ENCODE data around the gene TMTC1. TPM values are rescaled to one million over a fixed set of nuclear protein-coding genes. Genes with fewer than 3 reads are reported as not detected.
"Not testable (repeated sequence)": the region's sequence is repeated elsewhere in the genome, so short reads cannot be mapped to it uniquely, and the experiment has no call there.

TMTC1 gene
- total RNA-seq, 6 experiments from 2014 or later = not detected

DNA sequence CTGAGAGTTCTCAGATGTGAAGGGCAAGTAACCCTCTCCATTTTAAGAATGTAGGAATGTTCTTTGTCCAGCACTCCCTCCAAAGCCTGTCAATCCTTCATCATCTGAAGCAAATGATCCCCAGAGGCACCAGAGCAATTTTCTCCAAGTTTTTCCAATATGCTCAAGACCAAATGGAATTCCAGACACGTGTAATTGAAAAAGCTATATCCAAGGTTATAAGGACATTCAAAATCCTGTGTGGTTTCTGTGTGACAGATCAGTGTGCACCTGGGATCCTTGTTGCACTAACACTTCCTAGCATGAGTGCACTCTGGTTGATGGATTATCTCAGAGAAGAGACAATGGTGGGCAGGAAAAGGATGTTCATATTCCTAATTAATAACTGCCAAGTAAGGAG is 220.7 kb downstream of the TMTC1 start:
- Mint-ChIP-seq H3K27ac (no peak overlapping the region), H3K36me3 (ENCODE audit: low read depth) (no peaks in the 10 kb centered on the region), H3K27me3 (ENCODE audit: insufficient read depth) (peaks cover 2% of the 10 kb centered on the region; the same call in 1 of the 2 replicates), H3K4me1 (ENCODE audit: low read depth) (no peaks in the 10 kb centered on the region), H3K9me3 (peaks cover 23% of the 10 kb centered on the region), H3K4me3 (no peak overlapping the region)
- DNase-seq = no peak
- TF ChIP-seq, protein P1, sequence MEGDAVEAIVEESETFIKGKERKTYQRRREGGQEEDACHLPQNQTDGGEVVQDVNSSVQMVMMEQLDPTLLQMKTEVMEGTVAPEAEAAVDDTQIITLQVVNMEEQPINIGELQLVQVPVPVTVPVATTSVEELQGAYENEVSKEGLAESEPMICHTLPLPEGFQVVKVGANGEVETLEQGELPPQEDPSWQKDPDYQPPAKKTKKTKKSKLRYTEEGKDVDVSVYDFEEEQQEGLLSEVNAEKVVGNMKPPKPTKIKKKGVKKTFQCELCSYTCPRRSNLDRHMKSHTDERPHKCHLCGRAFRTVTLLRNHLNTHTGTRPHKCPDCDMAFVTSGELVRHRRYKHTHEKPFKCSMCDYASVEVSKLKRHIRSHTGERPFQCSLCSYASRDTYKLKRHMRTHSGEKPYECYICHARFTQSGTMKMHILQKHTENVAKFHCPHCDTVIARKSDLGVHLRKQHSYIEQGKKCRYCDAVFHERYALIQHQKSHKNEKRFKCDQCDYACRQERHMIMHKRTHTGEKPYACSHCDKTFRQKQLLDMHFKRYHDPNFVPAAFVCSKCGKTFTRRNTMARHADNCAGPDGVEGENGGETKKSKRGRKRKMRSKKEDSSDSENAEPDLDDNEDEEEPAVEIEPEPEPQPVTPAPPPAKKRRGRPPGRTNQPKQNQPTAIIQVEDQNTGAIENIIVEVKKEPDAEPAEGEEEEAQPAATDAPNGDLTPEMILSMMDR (IDR thresholded peaks at IDR 0.05) = no peak

DNA sequence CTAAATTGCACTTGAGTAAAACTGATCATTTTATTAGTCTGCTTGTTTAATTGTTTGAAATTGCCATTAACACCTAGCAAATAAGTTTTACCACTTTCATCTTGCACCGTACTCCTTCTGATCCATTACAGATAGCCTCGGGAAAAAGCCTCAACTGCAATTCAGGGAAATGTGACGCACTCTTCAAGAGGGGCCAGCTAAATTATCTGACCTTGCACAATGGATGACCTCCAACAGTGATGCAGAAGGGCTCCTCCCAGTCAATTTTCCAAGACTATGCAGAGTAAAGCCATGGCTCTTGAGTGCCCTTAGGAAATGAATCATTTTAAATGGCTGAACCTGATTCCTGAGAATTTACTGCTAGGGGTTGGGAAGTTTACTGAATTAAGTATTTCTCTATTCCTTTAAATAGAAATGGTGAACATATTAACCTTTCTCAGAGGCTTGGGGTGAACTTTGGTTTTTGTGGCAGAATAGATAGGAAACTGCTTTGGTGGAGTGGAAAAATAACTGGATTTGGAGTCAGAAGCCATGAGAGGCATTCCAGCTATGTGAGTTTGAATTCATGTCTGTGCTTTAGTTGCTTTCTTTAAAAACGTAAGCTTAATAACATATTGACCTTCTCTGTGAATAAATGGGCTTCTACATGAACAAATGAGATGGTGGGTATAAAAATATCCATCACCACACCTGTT is 221.5 kb downstream of the TMTC1 start:
- TF ChIP-seq, protein P1 (IDR thresholded peaks at IDR 0.05) = no peak
- no peaks in the 10 kb centered on the region for H3K4me1 Mint-ChIP-seq (ENCODE audit: low read depth)
- H3K36me3 Mint-ChIP-seq (ENCODE audit: low read depth) = no peaks in the 10 kb centered on the region
- no peak overlapping the region for H3K27ac Mint-ChIP-seq
- H3K27me3 Mint-ChIP-seq (ENCODE audit: insufficient read depth) = peaks cover 2% of the 10 kb centered on the region; the same call in 1 of the 2 replicates
- DNase-seq = no peak
- no peak overlapping the region for H3K4me3 Mint-ChIP-seq
- peaks cover 27% of the 10 kb centered on the region for H3K9me3 Mint-ChIP-seq

DNA sequence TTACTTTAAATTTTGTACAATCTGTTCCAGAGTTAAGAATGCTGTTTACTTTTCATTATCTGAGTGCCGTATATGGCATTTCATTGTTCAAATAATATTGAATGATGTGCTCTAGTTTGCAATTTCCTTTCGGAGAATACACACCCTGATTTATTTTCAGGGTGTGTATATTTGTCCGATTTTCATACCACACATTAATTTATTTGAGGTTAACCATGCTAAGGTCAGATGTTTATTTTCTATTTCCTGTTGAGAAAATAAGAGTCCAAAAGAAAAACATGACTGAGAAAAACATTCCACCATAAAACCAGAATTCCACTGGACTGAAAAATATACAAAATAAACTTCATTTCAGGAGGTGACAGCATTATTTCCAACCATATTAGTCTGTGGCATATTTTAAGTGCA is 222.1 kb downstream of the TMTC1 start:
- DNase-seq = no peak
- no peak overlapping the region for H3K4me3 Mint-ChIP-seq
- peaks cover 21% of the 10 kb centered on the region for H3K9me3 Mint-ChIP-seq
- H3K27me3 Mint-ChIP-seq (ENCODE audit: insufficient read depth) = peaks cover under 1% of the 10 kb centered on the region; the same call in 1 of the 2 replicates
- H3K4me1 Mint-ChIP-seq (ENCODE audit: low read depth) = no peaks in the 10 kb centered on the region
- H3K27ac Mint-ChIP-seq = no peak overlapping the region
- H3K36me3 Mint-ChIP-seq (ENCODE audit: low read depth) = no peaks in the 10 kb centered on the region
- TF ChIP-seq, protein P1 (IDR thresholded peaks at IDR 0.05) = no peak

DNA sequence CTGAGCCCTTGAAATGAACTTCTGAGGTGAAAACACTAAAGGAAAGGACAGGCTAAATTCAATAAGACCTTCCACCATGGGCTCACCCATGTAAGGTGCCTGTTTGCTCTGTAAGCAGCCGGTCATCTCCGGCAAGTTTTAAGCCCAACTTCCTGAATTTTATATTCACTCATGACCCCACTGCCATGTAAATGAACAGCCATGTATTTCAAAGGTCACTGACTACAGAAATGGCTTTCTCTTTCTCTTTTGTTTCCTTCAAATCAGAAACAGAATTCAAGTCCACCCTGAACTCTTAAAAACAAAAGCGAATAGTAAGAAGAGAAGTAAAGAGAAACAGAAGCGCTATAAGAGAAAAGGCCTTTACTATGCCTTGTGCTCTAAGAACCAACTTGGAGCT is 224.5 kb downstream of the TMTC1 start:
- H3K4me1 Mint-ChIP-seq (ENCODE audit: low read depth) = no peaks in the 10 kb centered on the region
- H3K4me3 Mint-ChIP-seq = no peak overlapping the region
- TF ChIP-seq, protein P1 (IDR thresholded peaks at IDR 0.05) = no peak
- no peaks in the 10 kb centered on the region for H3K36me3 Mint-ChIP-seq (ENCODE audit: low read depth)
- no peak overlapping the region for H3K27ac Mint-ChIP-seq
- no peak for DNase-seq
- H3K27me3 Mint-ChIP-seq (ENCODE audit: insufficient read depth) = no peaks in the 10 kb centered on the region
- peaks cover 14% of the 10 kb centered on the region for H3K9me3 Mint-ChIP-seq

DNA sequence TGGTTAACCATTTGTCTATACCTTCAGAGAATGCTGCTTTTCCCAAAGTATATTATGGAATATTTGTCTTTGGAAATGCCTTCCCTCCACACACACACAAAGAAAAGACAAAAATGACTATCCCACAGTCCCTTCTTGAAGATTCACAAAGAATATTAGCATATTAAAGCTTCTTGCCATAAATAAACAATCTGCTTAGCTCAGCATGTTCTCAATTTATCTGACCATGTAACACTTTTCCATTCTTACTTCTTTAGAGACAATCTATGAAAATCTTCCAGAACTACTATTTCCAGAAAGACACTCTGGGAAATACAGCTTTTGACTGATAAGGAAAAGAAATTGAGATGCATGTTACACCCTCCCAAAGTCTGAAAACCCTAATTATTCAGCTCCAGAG is 227.4 kb downstream of the TMTC1 start:
- no peak overlapping the region for H3K27ac Mint-ChIP-seq
- H3K4me1 Mint-ChIP-seq (ENCODE audit: low read depth) = no peaks in the 10 kb centered on the region
- H3K9me3 Mint-ChIP-seq = peaks cover 12% of the 10 kb centered on the region; the same call in 1 of the 2 replicates
- H3K27me3 Mint-ChIP-seq (ENCODE audit: insufficient read depth) = no peaks in the 10 kb centered on the region
- no peaks in the 10 kb centered on the region for H3K36me3 Mint-ChIP-seq (ENCODE audit: low read depth)
- TF ChIP-seq, protein P1 (IDR thresholded peaks at IDR 0.05) = no peak
- H3K4me3 Mint-ChIP-seq = no peak overlapping the region
- no peak for DNase-seq

DNA sequence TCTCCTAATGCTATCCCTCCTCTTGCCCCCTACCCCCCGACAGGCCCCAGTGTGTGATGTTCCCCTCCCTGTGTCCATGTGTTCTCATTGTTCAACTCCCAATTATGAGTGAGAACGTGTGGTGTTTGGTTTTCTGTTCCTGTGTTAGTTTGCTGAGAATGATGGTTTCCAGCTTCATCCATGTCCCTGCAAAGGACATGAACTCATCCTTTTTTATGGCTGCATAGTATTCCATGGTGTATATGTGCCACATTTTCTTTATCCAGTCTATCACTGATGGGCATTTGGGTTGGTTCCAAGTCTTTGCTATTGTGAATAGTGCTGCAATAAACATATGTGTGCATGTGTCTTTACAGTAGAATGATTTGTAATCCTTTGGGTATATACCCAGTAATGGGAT is 228.3 kb downstream of the TMTC1 start:
- H3K27ac Mint-ChIP-seq; H3K4me1 Mint-ChIP-seq (ENCODE audit: low read depth); H3K36me3 Mint-ChIP-seq (ENCODE audit: low read depth); H3K4me3 Mint-ChIP-seq; DNase-seq; H3K27me3 Mint-ChIP-seq (ENCODE audit: insufficient read depth): not testable (repeated sequence)
- peaks cover 12% of the 10 kb centered on the region; the same call in 1 of the 2 replicates for H3K9me3 Mint-ChIP-seq

Data from HFFc6 (cell line).